ENCODE data around the gene IFI16. TPM values are rescaled to one million over a fixed set of nuclear protein-coding genes. Genes with fewer than 3 reads are reported as not detected.

Gene IFI16
- total and polyA plus RNA-seq, 2 donors (not counting 3 experiments of a cell fraction or from before 2014, with no cell fraction given): 52.8 to 183 TPM

DNA sequence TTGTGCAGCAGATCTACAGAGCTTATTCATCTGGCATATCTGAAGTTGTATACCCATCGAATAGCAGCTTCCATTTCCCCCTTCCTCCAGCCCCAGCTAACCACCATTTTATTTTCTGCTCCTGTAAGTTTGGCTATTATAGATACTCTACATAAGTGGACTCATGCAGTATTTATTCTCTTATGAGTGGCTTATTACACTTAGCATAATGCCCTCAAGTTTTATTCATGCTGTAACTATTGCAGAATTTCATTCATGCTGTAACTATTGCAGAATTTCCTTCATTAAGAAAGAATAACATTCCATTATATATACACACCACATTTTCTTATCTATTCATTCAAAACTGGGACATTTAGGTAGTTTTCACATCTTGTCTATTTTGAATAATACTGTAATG, 30.5 kb upstream of the IFI16 start:
- Histone ChIP-seq H3K27ac (ENCODE audit: insufficient read depth, low read depth, low read length) (no peak overlapping the region), H3K4me3 (replicated peaks in 1 of 3; ENCODE audit: insufficient read depth in 1 of 3, low read depth in 1 of 3, low read length in 3 of 3) (no peak overlapping the region), H3K4me1 (ENCODE audit: control insufficient read depth, extremely low read depth, insufficient read depth, low read length) (no peaks in the 10 kb centered on the region), H3K9me3 (replicated peaks; ENCODE audit: control insufficient read depth, insufficient read depth, low read length) (no peaks in the 10 kb centered on the region), H3K9me1 (replicated peaks; ENCODE audit: control insufficient read depth, extremely low read depth, insufficient read depth, low read length) (no peaks in the 10 kb centered on the region), H3K4me2 (ENCODE audit: insufficient read depth, low read length) (no peak overlapping the region), H3K79me2 (ENCODE audit: control insufficient read depth, insufficient read depth, low read length) (no peaks in the 10 kb centered on the region), H3K36me3 (ENCODE audit: control insufficient read depth in 2 of 2, extremely low read depth in 1 of 2, insufficient read depth in 2 of 2, low read length in 2 of 2) (no peaks in the 10 kb centered on the region), H3K9ac (replicated peaks; ENCODE audit: extremely low read depth, insufficient read depth, low read length) (no peak overlapping the region), H4K20me1 (replicated peaks; ENCODE audit: control insufficient read depth, extremely low read depth, insufficient read depth, low read length) (no peaks in the 10 kb centered on the region), H3K27me3 (ENCODE audit: control insufficient read depth in 2 of 2, insufficient read depth in 2 of 2, low read length in 2 of 2) (peaks cover 2% of the 10 kb centered on the region in 2 experiments), H2AFZ (ENCODE audit: low read depth, low read length) (no peak overlapping the region)
- TF ChIP-seq, protein P1, sequence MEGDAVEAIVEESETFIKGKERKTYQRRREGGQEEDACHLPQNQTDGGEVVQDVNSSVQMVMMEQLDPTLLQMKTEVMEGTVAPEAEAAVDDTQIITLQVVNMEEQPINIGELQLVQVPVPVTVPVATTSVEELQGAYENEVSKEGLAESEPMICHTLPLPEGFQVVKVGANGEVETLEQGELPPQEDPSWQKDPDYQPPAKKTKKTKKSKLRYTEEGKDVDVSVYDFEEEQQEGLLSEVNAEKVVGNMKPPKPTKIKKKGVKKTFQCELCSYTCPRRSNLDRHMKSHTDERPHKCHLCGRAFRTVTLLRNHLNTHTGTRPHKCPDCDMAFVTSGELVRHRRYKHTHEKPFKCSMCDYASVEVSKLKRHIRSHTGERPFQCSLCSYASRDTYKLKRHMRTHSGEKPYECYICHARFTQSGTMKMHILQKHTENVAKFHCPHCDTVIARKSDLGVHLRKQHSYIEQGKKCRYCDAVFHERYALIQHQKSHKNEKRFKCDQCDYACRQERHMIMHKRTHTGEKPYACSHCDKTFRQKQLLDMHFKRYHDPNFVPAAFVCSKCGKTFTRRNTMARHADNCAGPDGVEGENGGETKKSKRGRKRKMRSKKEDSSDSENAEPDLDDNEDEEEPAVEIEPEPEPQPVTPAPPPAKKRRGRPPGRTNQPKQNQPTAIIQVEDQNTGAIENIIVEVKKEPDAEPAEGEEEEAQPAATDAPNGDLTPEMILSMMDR (IDR thresholded peaks at IDR 0.05; ENCODE audit: extremely low read depth in 1 of 2, insufficient read depth in 1 of 2, low read depth in 1 of 2, low read length in 2 of 2): no peak
- TF ChIP-seq JUN (IDR thresholded peaks at IDR 0.05; ENCODE audit: borderline replicate concordance, insufficient read depth, insufficient read length, low read depth) (no peak), EZH2 (IDR thresholded peaks at IDR 0.05; ENCODE audit: borderline replicate concordance, low read depth, low read length, severe bottlenecking) (no peak), POLR2A (IDR thresholded peaks at IDR 0.05; ENCODE audit: low read depth, low read length) (no peak), FOS (IDR thresholded peaks at IDR 0.05; ENCODE audit: borderline replicate concordance, insufficient read depth, low read length) (no peak), POLR2AphosphoS5 (IDR thresholded peaks at IDR 0.05; ENCODE audit: insufficient read depth, low read depth, low read length) (no peak), MYC (IDR thresholded peaks at IDR 0.05; ENCODE audit: low read depth, low read length) (no peak), GATA2 (IDR thresholded peaks at IDR 0.05; ENCODE audit: insufficient read depth, insufficient read length, low read depth, low read length) (no peak)
- TF ChIP-seq, protein P2, sequence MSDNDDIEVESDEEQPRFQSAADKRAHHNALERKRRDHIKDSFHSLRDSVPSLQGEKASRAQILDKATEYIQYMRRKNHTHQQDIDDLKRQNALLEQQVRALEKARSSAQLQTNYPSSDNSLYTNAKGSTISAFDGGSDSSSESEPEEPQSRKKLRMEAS (IDR thresholded peaks at IDR 0.05; ENCODE audit: insufficient read depth, insufficient read length): no peak
- intact Hi-C loops (cut with micrococcal nuclease) (no loop called here), dilution Hi-C loops (cut with MboI; ENCODE audit: extremely low pct_ligation_motif_present, low sequenced_read_pairs) (no loop called here)
- DNase-seq (ENCODE audit: low read depth, low spot score): no peak
- no peak for FAIRE-seq
- BruUV-seq (replicated peaks): no TSS peak
- POLR2A ChIA-PET: no interaction called here
- CTCF ChIA-PET: interaction anchor here (1.0 kb wide), 1 partner anchor 15 kb away, joined by 3 read pairs; no protein-coding TSS in a partner anchor

Measured in endothelial cell of umbilical vein (primary cell).